A549 (cell line): ENCODE results near the gene SDC3. TPM values are rescaled to one million over a fixed set of nuclear protein-coding genes. Genes with fewer than 3 reads are reported as not detected.
A peak's percentile ranks its signal among the peaks of the same experiment; 100 is the strongest.

Experiments
- ATAC-seq, 2 experiments: fragments of 200-7000 bp in 1 of 2; fragments of >200 bp in 1 of 2; cut with Nextera tagmentation in 1 of 2; cut with Tn5 transposase in 1 of 2; 3 replicates each; pipeline versions ENCODE4 v1.8.0 to v1.9.1; 2018 to 2020; ENCODE audit warnings: mild to moderate bottlenecking in 1 of 2, moderate library complexity in 1 of 2
- CTCF ChIA-PET: fragments of 300-600 bp; sonication (Branson Sonifier 250); formaldehyde crosslinking; extraction: SDS; loops from one replicate; lab custom pipeline; 2021; ENCODE audit warnings: antibody characterized with exemption, inconsistent platforms; lab: Yijun Ruan, JAX
- POLR2A ChIA-PET: fragments of 350-600 bp; formaldehyde crosslinking; extraction: SDS; loops from one replicate; lab custom pipeline; 2021; ENCODE audit warnings: antibody characterized with exemption, inconsistent platforms; lab: Yijun Ruan, JAX
- DNase-seq, 2 experiments: peaks; one replicate each; pipeline versions ENCODE4 v3.0.0 to v3.0.0-alpha.2; 2011 to 2016; ENCODE audit warnings: low read depth in 1 of 2, low spot score in 1 of 2
- FAIRE-seq: peaks from 2 replicates; lab custom pipeline; 2011; peaks lifted over from hg19 to GRCh38; lab: Jason Lieb, UNC
- H3K27ac ChIP-seq, 2 experiments: fragments of >200 bp; sonication (Bioruptor Twin); formaldehyde crosslinking; 3 replicates each; pipeline ENCODE4 v1.5.1; 2016 to 2017
- H3K4me1 ChIP-seq: fragments of >200 bp; sonication (Bioruptor Twin); formaldehyde crosslinking; 3 replicates; pipeline ENCODE4 v1.6.1; 2016
- H3K4me2 ChIP-seq: fragments of >200 bp; sonication (Bioruptor Twin); formaldehyde crosslinking; 3 replicates; pipeline ENCODE4 v1.6.1; 2016
- H3K4me3 ChIP-seq: fragments of >200 bp; sonication (Bioruptor Twin); formaldehyde crosslinking; 3 replicates; pipeline ENCODE4 v1.5.1; 2016
- H3K9me3 ChIP-seq: fragments of >200 bp; sonication (Bioruptor Twin); formaldehyde crosslinking; 3 replicates; pipeline ENCODE4 v1.6.1; 2016
- BHLHE40 ChIP-seq: IDR thresholded peaks from 2 replicates; pipeline ENCODE4 v1.6.1; 2012; ENCODE audit warnings: low read depth, low read length, inconsistent platforms
- CEBPB ChIP-seq, 2 experiments: fragments of >200 bp in 1 of 2; sonication (Bioruptor Twin) in 1 of 2; formaldehyde crosslinking in 1 of 2; IDR thresholded peaks; 2 replicates each; pipeline ENCODE4 v1.6.1; 2012 to 2016
- EP300 ChIP-seq, 2 experiments: fragments of >200 bp; sonication (Bioruptor Twin); formaldehyde crosslinking; IDR thresholded peaks; 2 replicates in 1 of 2; 3 replicates in 1 of 2; pipeline ENCODE4 v1.6.1; 2016 to 2017
- FOXS1 ChIP-seq: fragments of 250-450 bp; sonication (Bioruptor Pico); IDR thresholded peaks from 2 replicates; pipeline ENCODE4 v1.5.0; 2020; ENCODE audit warnings: mild to moderate bottlenecking, moderate library complexity
- HOXA7 ChIP-seq: fragments of 250-450 bp; sonication (Bioruptor Pico); IDR thresholded peaks from 2 replicates; pipeline ENCODE4 v1.5.0; 2020; ENCODE audit warnings: mild to moderate bottlenecking, moderate library complexity
- HOXB5 ChIP-seq: fragments of 250-450 bp; sonication (Bioruptor Pico); IDR thresholded peaks from 2 replicates; pipeline ENCODE4 v1.5.0; 2020; ENCODE audit warnings: mild to moderate bottlenecking, moderate library complexity
- JUN ChIP-seq, 2 experiments: fragments of >200 bp; sonication (Bioruptor Twin); formaldehyde crosslinking; IDR thresholded peaks; 2 replicates in 1 of 2; 3 replicates in 1 of 2; pipeline ENCODE4 v1.6.1; 2016 to 2017
- JUNB ChIP-seq: fragments of >200 bp; sonication (Bioruptor Twin); formaldehyde crosslinking; IDR thresholded peaks from 2 replicates; pipeline ENCODE4 v1.6.1; 2016
- KDM5A ChIP-seq: fragments of 200-600 bp; sonication (generic); IDR thresholded peaks from 2 replicates; pipeline ENCODE4 v1.6.1; 2016; ENCODE audit warnings: antibody characterized with exemption, mild to moderate bottlenecking
- MAFK ChIP-seq: fragments of 450-650 bp; IDR thresholded peaks from 2 replicates; pipeline ENCODE4 v1.6.1; 2014; ENCODE audit not compliant: partially characterized antibody
- MYC ChIP-seq: IDR thresholded peaks from 2 replicates; pipeline ENCODE4 v1.6.1; 2012; ENCODE audit warnings: mild to moderate bottlenecking, inconsistent platforms, low read length, improper control_type of control experiment, borderline replicate concordance
- NFE2L2 ChIP-seq: fragments of 150-350 bp; conservative IDR thresholded peaks from 2 replicates; pipeline ENCODE4 v1.6.1; 2014; ENCODE audit warnings: low read length
- NR3C1 ChIP-seq: fragments of >200 bp; sonication (Bioruptor Twin); formaldehyde crosslinking; IDR thresholded peaks from 3 replicates; pipeline ENCODE4 v1.6.1; 2017
- PHF8 ChIP-seq: fragments of 200-600 bp; sonication (generic); IDR thresholded peaks from 2 replicates; pipeline ENCODE4 v1.6.1; 2016; ENCODE audit warnings: low read depth, mild to moderate bottlenecking, antibody characterized with exemption, moderate library complexity, borderline replicate concordance
- RCOR1 ChIP-seq: fragments of 150-350 bp; IDR thresholded peaks from 2 replicates; pipeline ENCODE4 v1.6.1; 2014; ENCODE audit warnings: antibody characterized with exemption, low read length, low read depth
- RFX5 ChIP-seq: fragments of 450-650 bp; IDR thresholded peaks from 2 replicates; pipeline ENCODE4 v1.7.1; 2014; ENCODE audit warnings: antibody characterized with exemption, mild to moderate bottlenecking, moderate library complexity
- RNF2 ChIP-seq: fragments of 200-600 bp; sonication (generic); IDR thresholded peaks from 2 replicates; pipeline ENCODE4 v1.6.1; 2016; ENCODE audit warnings: low read depth, mild to moderate bottlenecking, antibody characterized with exemption, moderate library complexity, borderline replicate concordance
- SMC3 ChIP-seq: fragments of >200 bp; sonication (Bioruptor Twin); formaldehyde crosslinking; IDR thresholded peaks from 3 replicates; pipeline ENCODE4 v1.6.1; 2018; ENCODE audit warnings: inconsistent platforms
- TFCP2L1 ChIP-seq: fragments of 250-450 bp; sonication (Bioruptor Pico); IDR thresholded peaks from 2 replicates; pipeline ENCODE4 v1.5.0; 2021; ENCODE audit warnings: mild to moderate bottlenecking
- TP53 ChIP-seq: fragments of 250-450 bp; sonication (Bioruptor Pico); IDR thresholded peaks from 2 replicates; pipeline ENCODE4 v1.5.0; 2021; ENCODE audit warnings: mild to moderate bottlenecking, moderate library complexity
- ZC3H11A ChIP-seq: fragments of 450-650 bp; IDR thresholded peaks from 2 replicates; pipeline ENCODE4 v1.6.1; 2014; ENCODE audit warnings: antibody characterized with exemption, mild to moderate bottlenecking
- WGBS: methylation state at CpG from one replicate; pipeline ENCODE4 v1.1.6; 2017; ENCODE audit errors: missing lambda C conversion rate; 5-methylcytosine and 5-hydroxymethylcytosine counted together
- polyA plus RNA-seq, 4 experiments: library from polyadenylated mRNA; depleted of rRNA in 3 of 4; stranded (reverse); fragments of >200 nt; fragmentation: RNase III in 1 of 4; extraction: RNeasy Plus Mini Kit Qiagen cat#74134 plus additional on column Dnase treatment in 1 of 4; gene quantifications; 2 replicates in 3 of 4; 3 replicates in 1 of 4; pipeline ENCODE4 v1.2.3, GENCODE V29; 2011 to 2017
- TF ChIP-seq, protein P1 (sequence below): fragments of >200 bp; sonication (Bioruptor Twin); formaldehyde crosslinking; IDR thresholded peaks from 3 replicates; pipeline ENCODE4 v1.5.1; 2016
- TF ChIP-seq, protein P2 (sequence below): IDR thresholded peaks from 2 replicates; pipeline ENCODE4 v1.6.1; 2012
- TF ChIP-seq, protein P3 (sequence below): fragments of 250-450 bp; sonication (Bioruptor Pico); IDR thresholded peaks from 2 replicates; pipeline ENCODE4 v1.5.0; 2021; ENCODE audit warnings: mild to moderate bottlenecking, moderate library complexity, borderline replicate concordance
- TF ChIP-seq, protein P4 (sequence below): IDR thresholded peaks from 2 replicates; pipeline ENCODE4 v1.6.1; 2012
- TF ChIP-seq, protein P5 (sequence below): fragments of 150-350 bp; IDR thresholded peaks from 2 replicates; pipeline ENCODE4 v1.6.1; 2014; ENCODE audit warnings: low read depth, mild to moderate bottlenecking, low read length

Gene SDC3
- polyA plus RNA-seq, 2 of the 4 experiments (the other 2 are of a cell fraction): 2.0 to 8.9 TPM

DNA sequence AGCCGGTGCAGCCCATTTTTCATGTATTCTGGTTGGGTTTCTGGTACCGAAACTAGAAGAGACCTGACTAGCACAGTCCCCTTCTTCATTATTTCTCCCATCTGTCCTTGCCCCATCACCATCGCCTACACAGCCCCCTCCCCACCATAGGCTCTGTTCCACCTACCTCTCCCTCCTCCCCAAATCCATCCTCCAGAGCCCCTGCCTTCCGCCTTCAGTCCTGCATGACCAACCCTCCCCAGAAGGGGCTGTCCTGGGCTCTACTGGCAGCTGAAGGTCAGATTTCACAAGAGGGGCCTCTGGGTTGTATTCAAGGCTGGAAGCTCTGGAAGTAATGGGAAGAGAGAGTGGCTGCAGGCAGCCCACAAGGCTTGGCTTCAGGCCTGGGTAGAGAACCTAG lies 55.2 kb downstream of the SDC3 start:
- no peaks in the 10 kb centered on the region for H3K9me3 ChIP-seq
- no peaks in the 10 kb centered on the region for H3K4me1 ChIP-seq
- H3K4me2 ChIP-seq: no peak overlapping the region
- ChIA-PET POLR2A (no interaction called here), CTCF (interaction anchor here (0.6 to 5.6 kb wide), 4 partner anchors 39 to 134 kb away, joined by 3 to 29 read pairs (median 4); no protein-coding TSS in a partner anchor)
- DNase-seq: no peak
- no peak overlapping the region for H3K4me3 ChIP-seq
- WGBS: 75% methylated on average over 4 of the region's 4 CpGs
- no peak overlapping the region for H3K27ac ChIP-seq
- no peak for TF ChIP-seq NFE2L2
- no peak for TF ChIP-seq SMC3
- no peak for TF ChIP-seq PHF8
- TF ChIP-seq FOXS1 (CRISPR knock-in tag): no peak
- TF ChIP-seq, protein P1, sequence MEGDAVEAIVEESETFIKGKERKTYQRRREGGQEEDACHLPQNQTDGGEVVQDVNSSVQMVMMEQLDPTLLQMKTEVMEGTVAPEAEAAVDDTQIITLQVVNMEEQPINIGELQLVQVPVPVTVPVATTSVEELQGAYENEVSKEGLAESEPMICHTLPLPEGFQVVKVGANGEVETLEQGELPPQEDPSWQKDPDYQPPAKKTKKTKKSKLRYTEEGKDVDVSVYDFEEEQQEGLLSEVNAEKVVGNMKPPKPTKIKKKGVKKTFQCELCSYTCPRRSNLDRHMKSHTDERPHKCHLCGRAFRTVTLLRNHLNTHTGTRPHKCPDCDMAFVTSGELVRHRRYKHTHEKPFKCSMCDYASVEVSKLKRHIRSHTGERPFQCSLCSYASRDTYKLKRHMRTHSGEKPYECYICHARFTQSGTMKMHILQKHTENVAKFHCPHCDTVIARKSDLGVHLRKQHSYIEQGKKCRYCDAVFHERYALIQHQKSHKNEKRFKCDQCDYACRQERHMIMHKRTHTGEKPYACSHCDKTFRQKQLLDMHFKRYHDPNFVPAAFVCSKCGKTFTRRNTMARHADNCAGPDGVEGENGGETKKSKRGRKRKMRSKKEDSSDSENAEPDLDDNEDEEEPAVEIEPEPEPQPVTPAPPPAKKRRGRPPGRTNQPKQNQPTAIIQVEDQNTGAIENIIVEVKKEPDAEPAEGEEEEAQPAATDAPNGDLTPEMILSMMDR: no peak
- TF ChIP-seq EP300 (IDR thresholded peaks at IDR 0.05): no peak
- no peak for TF ChIP-seq RCOR1
- FAIRE-seq: no peak
- ATAC-seq: no peak

DNA sequence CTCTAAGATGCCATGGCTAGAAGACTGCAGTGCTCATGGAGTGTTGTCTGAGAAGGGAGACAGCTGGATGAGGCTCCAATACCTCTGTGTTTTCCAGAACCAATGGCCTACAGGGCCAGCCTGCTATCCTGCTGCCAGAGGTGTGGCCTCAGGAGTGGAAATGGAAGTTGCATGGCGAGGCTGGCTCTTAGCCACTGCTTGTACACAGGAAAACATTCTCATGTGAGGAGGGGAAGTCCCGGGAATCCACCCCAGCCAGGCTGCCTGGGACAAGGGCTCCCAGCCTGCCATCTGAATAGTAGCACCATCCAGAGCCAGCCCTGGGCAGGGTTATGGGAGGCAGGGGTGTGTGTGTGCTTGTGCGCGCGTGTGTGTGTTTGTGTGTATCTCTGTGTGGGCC lies 56.5 kb downstream of the SDC3 start:
- no peak for FAIRE-seq
- ATAC-seq: no peak
- no peak overlapping the region for H3K4me3 ChIP-seq
- TF ChIP-seq ZC3H11A (no peak), KDM5A (no peak), PHF8 (no peak)
- H3K27ac ChIP-seq: no peak overlapping the region
- ChIA-PET POLR2A (no interaction called here), CTCF (interaction anchor here (0.6 kb wide), 1 partner anchor 130 kb away, joined by 6 read pairs; no protein-coding TSS in a partner anchor)
- peak in 1 of 2 experiments; percentile 11 for DNase-seq
- H3K9me3 ChIP-seq: no peaks in the 10 kb centered on the region
- no peak overlapping the region for H3K4me2 ChIP-seq
- WGBS: 67% methylated on average over 5 of the region's 5 CpGs
- no peaks in the 10 kb centered on the region for H3K4me1 ChIP-seq

DNA sequence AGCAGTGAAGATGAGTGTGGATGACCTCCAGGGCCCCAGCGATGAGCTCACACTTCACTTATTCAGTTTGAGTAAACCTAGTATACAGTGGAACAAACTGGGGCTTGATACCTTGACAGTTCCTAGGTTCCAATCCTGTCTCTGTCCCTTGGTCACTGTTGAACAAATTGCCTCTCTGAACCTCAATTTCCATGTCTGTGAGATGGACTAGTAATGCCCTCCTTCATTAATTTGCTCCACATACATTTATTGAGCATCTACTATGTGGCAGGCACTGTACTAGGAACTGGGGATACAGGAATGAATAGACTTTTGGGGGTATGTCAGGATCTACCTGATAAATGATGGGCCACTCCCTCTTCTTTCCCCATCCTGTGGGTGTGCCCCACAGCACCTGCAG lies 57.3 kb downstream of the SDC3 start:
- WGBS: 89% methylated on average over 1 of the region's 1 CpG
- Histone ChIP-seq H3K4me1 (no peaks in the 10 kb centered on the region), H3K27ac (no peak overlapping the region), H3K4me3 (no peak overlapping the region)
- FAIRE-seq (no peak), DNase-seq (no peak), ATAC-seq (no peak)
- CTCF ChIA-PET: no interaction called here
- POLR2A ChIA-PET: no interaction called here
- no peak for TF ChIP-seq BHLHE40
- TF ChIP-seq ZC3H11A: no peak
- no peak for TF ChIP-seq HOXA7 (CRISPR knock-in tag)
- TF ChIP-seq JUNB: no peak
- TF ChIP-seq MYC: no peak
- TF ChIP-seq RCOR1: no peak
- TF ChIP-seq, protein P2, sequence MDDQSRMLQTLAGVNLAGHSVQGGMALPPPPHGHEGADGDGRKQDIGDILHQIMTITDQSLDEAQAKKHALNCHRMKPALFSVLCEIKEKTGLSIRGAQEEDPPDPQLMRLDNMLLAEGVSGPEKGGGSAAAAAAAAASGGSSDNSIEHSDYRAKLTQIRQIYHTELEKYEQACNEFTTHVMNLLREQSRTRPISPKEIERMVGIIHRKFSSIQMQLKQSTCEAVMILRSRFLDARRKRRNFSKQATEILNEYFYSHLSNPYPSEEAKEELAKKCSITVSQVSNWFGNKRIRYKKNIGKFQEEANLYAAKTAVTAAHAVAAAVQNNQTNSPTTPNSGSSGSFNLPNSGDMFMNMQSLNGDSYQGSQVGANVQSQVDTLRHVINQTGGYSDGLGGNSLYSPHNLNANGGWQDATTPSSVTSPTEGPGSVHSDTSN: no peak
- no peak for TF ChIP-seq JUN (IDR thresholded peaks at IDR 0.05)
- no peak for TF ChIP-seq HOXB5 (CRISPR knock-in tag)
- no peak for TF ChIP-seq MAFK
- TF ChIP-seq, protein P3, sequence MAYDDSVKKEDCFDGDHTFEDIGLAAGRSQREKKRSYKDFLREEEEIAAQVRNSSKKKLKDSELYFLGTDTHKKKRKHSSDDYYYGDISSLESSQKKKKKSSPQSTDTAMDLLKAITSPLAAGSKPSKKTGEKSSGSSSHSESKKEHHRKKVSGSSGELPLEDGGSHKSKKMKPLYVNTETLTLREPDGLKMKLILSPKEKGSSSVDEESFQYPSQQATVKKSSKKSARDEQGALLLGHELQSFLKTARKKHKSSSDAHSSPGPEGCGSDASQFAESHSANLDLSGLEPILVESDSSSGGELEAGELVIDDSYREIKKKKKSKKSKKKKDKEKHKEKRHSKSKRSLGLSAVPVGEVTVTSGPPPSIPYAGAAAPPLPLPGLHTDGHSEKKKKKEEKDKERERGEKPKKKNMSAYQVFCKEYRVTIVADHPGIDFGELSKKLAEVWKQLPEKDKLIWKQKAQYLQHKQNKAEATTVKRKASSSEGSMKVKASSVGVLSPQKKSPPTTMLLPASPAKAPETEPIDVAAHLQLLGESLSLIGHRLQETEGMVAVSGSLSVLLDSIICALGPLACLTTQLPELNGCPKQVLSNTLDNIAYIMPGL: no peak
- TF ChIP-seq, protein P4, sequence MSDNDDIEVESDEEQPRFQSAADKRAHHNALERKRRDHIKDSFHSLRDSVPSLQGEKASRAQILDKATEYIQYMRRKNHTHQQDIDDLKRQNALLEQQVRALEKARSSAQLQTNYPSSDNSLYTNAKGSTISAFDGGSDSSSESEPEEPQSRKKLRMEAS: no peak
- TF ChIP-seq TFCP2L1 (CRISPR knock-in tag): no peak
- TF ChIP-seq NR3C1: no peak
- TF ChIP-seq RNF2: no peak
- no peak for TF ChIP-seq CEBPB (IDR thresholded peaks at IDR 0.05)
- TF ChIP-seq, protein P5, sequence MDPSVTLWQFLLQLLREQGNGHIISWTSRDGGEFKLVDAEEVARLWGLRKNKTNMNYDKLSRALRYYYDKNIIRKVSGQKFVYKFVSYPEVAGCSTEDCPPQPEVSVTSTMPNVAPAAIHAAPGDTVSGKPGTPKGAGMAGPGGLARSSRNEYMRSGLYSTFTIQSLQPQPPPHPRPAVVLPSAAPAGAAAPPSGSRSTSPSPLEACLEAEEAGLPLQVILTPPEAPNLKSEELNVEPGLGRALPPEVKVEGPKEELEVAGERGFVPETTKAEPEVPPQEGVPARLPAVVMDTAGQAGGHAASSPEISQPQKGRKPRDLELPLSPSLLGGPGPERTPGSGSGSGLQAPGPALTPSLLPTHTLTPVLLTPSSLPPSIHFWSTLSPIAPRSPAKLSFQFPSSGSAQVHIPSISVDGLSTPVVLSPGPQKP: no peak
- no peak for TF ChIP-seq RFX5
- TF ChIP-seq TP53 (CRISPR knock-in tag): no peak
- TF ChIP-seq, all 56 proteins: peak for 0
- H3K9me3 ChIP-seq: no peaks in the 10 kb centered on the region
- H3K4me2 ChIP-seq: no peak overlapping the region
